GM19023 (cell line): ENCODE data around the gene XPNPEP1.

Source experiments
- ATAC-seq: cut with Tn5 transposase; IDR thresholded peaks from one replicate; pipeline ENCODE4 v1.9.1; 2021; ENCODE audit warnings: mild to moderate bottlenecking, moderate library complexity; ENCODE audit not compliant: unreplicated experiment

The XPNPEP1 gene

GRCh38 chr10:109895095-109895818, 28.1 kb downstream of the XPNPEP1 start:
- no peak for ATAC-seq

GRCh38 chr10:109894516-109894915, 28.8 kb downstream of the XPNPEP1 start:
- ATAC-seq: no peak

DNA sequence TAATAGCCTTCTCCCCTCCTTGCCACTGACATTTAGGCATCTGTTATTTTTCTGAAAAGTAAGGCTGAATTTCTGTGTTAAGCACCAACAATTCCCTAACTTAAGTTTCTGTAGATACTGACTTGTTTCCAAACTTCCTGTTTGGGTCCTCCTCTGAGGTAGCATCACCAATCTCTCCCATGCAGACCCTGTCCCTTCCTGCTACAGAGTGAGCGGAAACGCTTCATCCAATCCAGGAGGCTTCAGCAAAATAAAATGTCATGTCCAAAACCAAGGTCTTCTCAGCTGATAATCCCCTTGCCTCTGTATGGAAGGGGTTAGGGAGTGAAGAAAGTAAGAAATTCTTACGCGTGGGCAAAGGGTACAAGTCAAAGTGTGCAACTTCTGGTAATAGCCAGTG, 29.9 kb downstream of the XPNPEP1 start:
- no peak for ATAC-seq

DNA sequence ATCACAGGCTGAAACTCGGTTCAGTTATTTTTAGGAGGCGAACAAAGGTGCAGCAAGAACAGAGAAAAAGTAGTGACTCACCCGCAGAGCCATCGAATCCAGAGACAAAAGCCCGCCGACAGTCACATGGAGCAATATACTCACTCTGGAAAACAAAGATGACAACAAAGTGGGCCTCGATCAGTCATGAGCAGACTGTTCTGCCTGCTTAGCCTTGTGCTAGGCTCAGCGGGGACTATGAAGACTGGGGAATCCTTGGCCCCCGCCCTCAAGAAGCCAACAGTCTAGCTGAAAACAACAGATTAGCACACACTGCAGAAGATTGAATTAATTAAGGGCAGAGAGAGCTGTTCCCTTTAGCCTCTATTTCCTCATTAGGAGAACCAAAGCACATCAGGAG, 30.4 kb downstream of the XPNPEP1 start:
- no peak for ATAC-seq

GRCh38 chr10:109892117-109892516, 31.2 kb downstream of the XPNPEP1 start:
- no peak for ATAC-seq

DNA sequence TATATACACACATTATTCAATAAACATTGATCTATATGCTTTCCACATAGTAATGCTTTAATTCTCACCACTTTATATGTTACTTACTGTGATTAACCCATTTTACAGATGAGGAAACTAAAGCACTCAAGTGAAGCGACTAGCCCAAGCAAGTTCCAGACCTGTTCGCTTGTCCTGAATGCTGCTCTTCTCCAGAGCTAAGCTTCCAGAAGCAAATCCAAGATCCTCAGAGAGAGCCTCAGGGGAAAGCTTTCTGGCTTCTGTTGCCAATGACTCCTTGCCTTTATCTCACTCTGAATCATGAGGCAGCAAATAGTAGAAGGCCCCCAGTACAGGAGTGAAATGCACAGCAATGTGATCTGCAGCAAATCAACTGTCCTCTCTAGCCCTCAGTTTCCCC, 32.2 kb downstream of the XPNPEP1 start:
- no peak for ATAC-seq

DNA sequence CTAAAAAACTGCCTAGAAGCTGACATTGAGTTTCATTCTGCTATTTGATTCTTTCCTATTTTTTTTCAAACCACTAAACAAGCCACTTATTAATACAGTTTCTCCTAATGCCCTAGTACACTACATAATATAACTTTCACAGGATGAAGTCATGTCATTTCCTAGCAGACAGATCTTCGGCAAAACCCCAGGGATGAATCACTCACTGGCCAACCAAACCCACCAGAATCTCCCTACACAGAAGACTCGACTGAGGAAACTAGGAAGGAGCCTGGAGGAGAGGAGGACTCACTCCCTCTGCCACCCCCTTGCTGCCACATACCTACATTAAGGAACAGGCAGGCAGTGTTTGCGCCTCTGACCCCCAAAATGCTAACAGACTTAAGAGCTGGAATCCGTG, 33.4 kb downstream of the XPNPEP1 start:
- no peak for ATAC-seq

- no peak for ATAC-seq
Measured at GRCh38 chr10:109887776-109888175, 35.5 kb downstream of the XPNPEP1 start.

DNA sequence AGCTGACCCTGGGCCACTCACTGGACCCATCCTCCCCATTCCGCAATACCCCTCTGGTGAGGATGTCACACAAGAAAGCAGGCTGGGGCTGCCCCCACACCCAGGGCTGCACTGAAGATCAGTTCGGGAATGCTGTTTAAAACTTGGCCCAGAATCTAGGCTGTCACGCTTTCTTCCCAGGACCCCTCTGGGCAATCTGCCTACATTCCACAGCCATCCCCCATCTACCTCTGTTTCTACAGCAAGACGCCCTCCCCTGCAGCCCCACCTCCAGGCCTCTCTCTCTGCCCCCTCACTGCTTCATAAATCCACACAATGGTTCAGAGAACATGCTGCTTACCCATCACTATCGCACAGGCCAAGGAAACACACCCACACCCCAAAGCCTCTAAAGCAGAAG, 36.1 kb downstream of the XPNPEP1 start:
- no peak for ATAC-seq

DNA sequence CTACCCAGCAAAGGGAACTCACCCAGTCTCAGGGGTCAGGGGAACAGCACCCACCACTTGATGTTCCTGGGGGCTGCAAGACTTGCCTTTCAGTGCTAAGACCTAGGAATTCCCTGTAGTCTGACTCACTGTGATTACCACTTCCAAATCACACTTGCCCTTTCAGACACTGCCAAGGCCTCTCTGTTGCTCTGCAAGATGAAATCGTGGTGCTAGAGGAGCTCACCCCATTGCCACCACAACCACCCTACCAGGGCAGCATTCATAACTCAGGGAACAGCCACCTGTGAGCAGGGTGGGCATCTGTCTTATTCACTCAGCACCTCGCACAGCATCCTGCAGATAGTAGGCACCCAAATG, 36.5 kb downstream of the XPNPEP1 start:
- no peak for ATAC-seq

GRCh38 chr10:109886037-109886780, 37.1 kb downstream of the XPNPEP1 start:
- ATAC-seq: no peak

DNA sequence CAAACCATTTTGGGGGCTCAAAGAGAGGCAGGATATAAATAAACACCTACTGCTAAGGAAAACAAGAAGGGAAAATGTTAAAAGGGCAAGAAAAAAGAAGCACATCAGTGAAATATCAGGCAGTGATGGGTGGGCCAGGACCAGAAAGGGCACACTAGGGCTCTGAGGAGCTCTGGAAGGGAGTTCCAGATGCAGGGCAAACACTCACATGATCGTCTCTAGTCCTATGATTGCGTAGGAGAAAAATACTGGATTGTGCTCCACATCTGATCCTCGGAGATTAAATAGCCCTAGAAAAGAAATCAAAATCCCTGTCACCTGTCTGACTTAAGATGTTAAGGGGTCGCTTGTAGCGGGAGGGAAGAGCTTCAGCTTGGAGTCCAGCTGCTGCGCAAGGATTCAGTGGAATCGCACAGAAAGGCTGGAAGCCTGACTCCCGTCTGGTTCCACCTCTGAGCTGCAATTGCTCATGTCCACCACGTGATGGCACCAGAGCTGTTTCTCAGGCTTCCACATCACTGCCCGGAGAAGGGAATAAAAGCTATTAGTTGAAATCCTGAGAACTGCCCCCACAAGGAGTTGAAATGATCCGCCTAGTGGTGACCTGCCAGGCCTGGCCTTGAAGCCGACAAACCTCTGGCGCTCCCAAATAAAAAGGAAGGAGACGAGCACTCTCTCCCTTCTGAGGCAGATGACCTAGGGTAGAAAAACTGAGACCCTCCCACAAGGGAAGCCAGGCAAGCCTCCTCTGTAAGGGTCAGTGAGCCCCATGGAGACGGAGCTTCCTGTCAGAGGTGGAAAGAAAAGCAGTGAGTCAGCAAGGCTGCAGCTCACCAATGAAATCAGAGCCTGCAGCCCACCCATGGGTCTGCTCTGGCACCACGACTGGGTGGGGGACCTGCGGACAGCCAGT, 39.2 kb downstream of the XPNPEP1 start:
- peak; percentile 51 for ATAC-seq

DNA sequence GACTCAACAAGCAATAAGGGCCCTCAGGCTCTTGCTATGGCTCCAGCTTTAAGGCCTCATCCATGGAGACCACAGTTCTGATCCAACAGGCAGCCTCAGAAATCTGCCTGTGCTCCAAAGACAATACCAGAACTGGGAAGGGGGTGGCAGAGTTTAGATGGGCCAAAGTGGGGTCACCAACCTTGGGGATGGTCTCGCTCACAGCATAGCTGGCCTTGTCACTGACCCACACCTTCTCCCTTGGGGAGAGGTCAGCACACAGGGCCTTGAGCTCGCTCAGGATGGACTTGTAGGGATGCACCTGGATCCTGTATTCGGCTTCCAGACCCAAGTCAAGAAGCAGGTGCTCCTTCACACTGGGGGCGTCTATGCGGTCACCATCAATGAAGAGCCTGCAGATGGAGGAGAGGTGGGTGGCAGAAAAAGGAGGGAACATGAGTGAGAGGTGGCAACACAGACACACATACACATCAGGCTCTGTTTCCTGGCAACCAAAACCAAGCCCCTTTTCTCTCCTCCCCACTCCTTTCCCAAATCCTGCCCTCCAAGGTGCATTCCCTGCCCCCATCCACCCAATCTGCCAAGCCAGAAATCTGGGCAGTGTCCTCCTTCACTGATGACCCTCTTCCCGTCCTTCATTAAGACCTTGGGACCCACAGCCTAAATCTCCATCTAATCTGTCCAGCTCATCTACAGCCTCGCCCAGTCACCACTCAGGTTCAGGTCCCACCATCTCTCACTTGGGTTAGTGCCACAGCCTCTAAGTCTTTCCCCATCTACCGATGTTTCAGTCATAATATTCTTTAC, 40.9 kb downstream of the XPNPEP1 start:
- ATAC-seq: no peak

GRCh38 chr10:109881769-109882057, 41.6 kb downstream of the XPNPEP1 start:
- ATAC-seq: no peak

DNA sequence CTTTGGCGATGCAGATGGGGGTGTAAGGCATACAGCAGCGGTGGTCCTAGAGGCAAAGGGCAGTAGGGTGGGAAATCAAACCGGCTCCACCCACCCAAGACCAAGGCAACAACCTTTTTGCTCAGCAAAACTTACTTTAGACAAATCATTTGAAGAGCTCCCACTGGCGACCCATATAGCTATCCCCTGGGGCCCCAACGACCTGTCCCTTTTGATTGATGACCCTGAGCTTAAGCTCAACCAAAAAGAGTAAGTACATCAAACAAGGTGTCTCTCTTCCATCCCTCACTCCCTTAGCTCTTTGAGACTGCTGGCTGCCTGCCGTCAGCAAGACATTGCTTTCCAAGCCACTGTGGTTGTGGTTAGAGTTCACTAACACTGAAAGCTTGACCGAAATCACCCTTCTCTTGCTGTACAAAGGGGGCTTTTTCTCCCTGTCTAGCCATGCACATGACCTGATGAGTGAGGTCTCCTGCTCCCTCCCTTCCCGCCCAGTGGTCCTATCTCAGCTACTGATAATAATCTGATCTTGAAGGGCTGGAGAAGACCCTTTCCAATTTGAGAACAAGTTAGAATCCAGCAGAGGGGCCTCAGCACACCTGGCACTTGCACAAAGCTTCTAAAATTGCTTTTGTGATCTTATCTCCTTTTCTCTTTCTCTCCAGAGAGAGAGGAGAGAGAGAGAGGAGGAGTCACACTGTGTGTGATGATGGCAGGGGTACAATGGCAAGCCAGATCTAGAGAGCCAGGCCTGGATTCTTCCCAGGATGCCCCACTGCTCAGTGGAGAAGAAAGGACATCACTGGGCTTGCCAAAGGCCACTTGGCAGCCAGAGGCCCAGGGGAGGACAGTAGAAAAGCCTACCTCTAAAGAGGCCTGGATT, 42.2 kb downstream of the XPNPEP1 start:
- peak; percentile 79 for ATAC-seq

GRCh38 chr10:109877546-109877945, 45.8 kb downstream of the XPNPEP1 start:
- ATAC-seq: no peak

GRCh38 chr10:109875828-109876821, 47.2 kb downstream of the XPNPEP1 start:
- no peak for ATAC-seq

- ATAC-seq: no peak
Measured at GRCh38 chr10:109875151-109875568, 48.2 kb downstream of the XPNPEP1 start.

- no peak for ATAC-seq
Measured at GRCh38 chr10:109871476-109871875, 51.8 kb downstream of the XPNPEP1 start.
